Thoracic aorta (tissue), 2 donors: ENCODE data around the gene CYP4F12. TPM values are rescaled to one million over a fixed set of nuclear protein-coding genes. Genes with fewer than 3 reads are reported as not detected.
"Not testable (repeated sequence)": the region's sequence is repeated elsewhere in the genome, so short reads cannot be mapped to it uniquely, and the experiment has no call there.

Source experiments
- ATAC-seq: fragments of 150-250 bp; one replicate; pipeline ENCODE4 v1.8.0; 2017; ENCODE audit warnings: low read depth; ENCODE audit not compliant: insufficient number of reproducible peaks, low FRiP score
- DNase-seq: peaks from one replicate; pipeline ENCODE4 v3.0.0-alpha.2; 2020; ENCODE audit warnings: low spot score
- H3K27ac ChIP-seq, 2 donors: fragments of 200-600 bp; sonication (generic); 1 replicate in 1 of 2; 2 replicates in 1 of 2; pipeline ENCODE4 v1.5.1; 2016; ENCODE audit warnings: mild to moderate bottlenecking in 2 of 2, moderate library complexity in 2 of 2
- H3K27me3 ChIP-seq: fragments of 200-600 bp; sonication (generic); replicated peaks from 2 replicates; pipeline ENCODE4 v1.6.0; 2016; ENCODE audit warnings: mild to moderate bottlenecking; ENCODE audit not compliant: insufficient read depth
- H3K36me3 ChIP-seq: fragments of 200-600 bp; sonication (generic); one replicate; pipeline ENCODE4 v1.5.1; 2016
- H3K4me1 ChIP-seq, 2 donors: fragments of 200-600 bp; sonication (generic); 1 replicate in 1 of 2; 2 replicates in 1 of 2; pipeline versions ENCODE4 v1.5.1 to v1.6.0; 2016; ENCODE audit warnings: low read depth in 2 of 2, mild to moderate bottlenecking in 1 of 2; ENCODE audit not compliant: control insufficient read depth in 1 of 2
- H3K4me3 ChIP-seq: fragments of 200-600 bp; sonication (generic); 2 replicates; pipeline ENCODE4 v1.5.1; 2016; ENCODE audit warnings: mild to moderate bottlenecking
- H3K9me3 ChIP-seq: fragments of 200-600 bp; sonication (generic); 2 replicates; pipeline ENCODE4 v1.5.1; 2016
- total RNA-seq, 2 donors: library from RNA; depleted of rRNA; stranded (reverse); fragments of >200 nt; gene quantifications; one replicate each; pipeline versions ENCODE4 v1.1.0 to v1.2.3, GENCODE V29; 2016
- TF ChIP-seq, protein P1 (sequence below): fragments of 200-600 bp; sonication (generic); IDR thresholded peaks from one replicate; pipeline ENCODE4 v1.5.1; 2019; ENCODE audit warnings: antibody characterized with exemption

Gene CYP4F12
- total RNA-seq, 2 donors from 2014 or later = 4.6 to 4.7 TPM

DNA sequence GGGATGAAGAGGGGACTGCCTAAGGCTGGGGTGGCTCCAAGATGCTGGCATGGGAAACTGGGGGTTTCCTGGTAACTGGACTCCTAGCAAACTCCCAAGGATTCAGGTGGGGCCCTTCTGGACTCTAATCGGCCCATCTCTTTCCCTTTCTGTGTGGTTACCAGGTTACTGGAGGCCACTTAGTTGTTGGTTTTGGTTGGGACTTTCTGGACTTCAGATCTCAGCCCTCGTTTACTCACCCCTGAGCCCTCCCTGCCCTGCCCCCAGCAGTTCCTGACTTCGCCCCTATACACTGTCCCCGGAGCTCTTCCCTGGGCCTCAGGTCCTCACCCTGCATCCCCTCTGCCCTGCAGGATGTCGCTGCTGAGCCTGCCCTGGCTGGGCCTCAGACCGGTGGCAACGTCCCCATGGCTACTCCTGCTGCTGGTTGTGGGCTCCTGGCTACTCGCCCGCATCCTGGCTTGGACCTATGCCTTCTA lies 328 bp downstream of the CYP4F12 start:
- H3K9me3 ChIP-seq = no peaks in the 10 kb centered on the region
- ATAC-seq (no peak), DNase-seq (no peak)
- H3K4me1 ChIP-seq = peaks cover 0 to 14% of the 10 kb centered on the region in 2 donors
- TF ChIP-seq, protein P1, sequence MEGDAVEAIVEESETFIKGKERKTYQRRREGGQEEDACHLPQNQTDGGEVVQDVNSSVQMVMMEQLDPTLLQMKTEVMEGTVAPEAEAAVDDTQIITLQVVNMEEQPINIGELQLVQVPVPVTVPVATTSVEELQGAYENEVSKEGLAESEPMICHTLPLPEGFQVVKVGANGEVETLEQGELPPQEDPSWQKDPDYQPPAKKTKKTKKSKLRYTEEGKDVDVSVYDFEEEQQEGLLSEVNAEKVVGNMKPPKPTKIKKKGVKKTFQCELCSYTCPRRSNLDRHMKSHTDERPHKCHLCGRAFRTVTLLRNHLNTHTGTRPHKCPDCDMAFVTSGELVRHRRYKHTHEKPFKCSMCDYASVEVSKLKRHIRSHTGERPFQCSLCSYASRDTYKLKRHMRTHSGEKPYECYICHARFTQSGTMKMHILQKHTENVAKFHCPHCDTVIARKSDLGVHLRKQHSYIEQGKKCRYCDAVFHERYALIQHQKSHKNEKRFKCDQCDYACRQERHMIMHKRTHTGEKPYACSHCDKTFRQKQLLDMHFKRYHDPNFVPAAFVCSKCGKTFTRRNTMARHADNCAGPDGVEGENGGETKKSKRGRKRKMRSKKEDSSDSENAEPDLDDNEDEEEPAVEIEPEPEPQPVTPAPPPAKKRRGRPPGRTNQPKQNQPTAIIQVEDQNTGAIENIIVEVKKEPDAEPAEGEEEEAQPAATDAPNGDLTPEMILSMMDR = no peak
- H3K27me3 ChIP-seq = no peaks in the 10 kb centered on the region
- no peaks in the 10 kb centered on the region for H3K36me3 ChIP-seq
- H3K27ac ChIP-seq = no peak overlapping the region
- no peak overlapping the region for H3K4me3 ChIP-seq

GRCh38 chr19:15675560-15675959 lies 2.7 kb downstream of the CYP4F12 start:
- DNase-seq (no peak), ATAC-seq (no peak)
- no peak overlapping the region for H3K4me3 ChIP-seq
- TF ChIP-seq, protein P1 = no peak
- no peaks in the 10 kb centered on the region for H3K27me3 ChIP-seq
- H3K9me3 ChIP-seq = no peaks in the 10 kb centered on the region
- no peaks in the 10 kb centered on the region for H3K36me3 ChIP-seq
- H3K27ac ChIP-seq = no peak overlapping the region
- peaks cover 0 to 14% of the 10 kb centered on the region in 2 donors for H3K4me1 ChIP-seq

DNA sequence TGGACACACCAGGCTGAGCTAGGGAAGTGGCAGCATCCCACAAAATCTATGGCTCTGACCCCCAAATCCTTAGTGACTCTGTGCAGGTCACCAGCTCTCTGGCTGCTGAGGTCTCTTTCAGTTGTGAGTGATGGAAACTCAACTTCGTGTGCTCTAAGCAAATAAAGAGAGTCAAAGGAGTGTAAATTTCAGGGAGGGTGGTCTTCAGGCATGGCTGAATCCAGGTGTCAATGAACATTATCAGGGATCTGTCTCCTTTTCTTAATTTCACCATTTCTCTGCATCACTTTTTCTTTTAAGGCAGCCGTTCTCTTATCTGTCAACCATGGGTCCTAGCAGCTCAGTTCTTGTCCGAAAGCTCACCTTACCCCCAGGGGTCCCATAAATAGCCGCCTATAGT lies 6.2 kb downstream of the CYP4F12 start:
- no peaks in the 10 kb centered on the region for H3K27me3 ChIP-seq
- DNase-seq = no peak
- H3K9me3 ChIP-seq = no peaks in the 10 kb centered on the region
- H3K36me3 ChIP-seq = no peaks in the 10 kb centered on the region
- H3K27ac ChIP-seq = no peak overlapping the region
- ATAC-seq = no peak
- TF ChIP-seq, protein P1 = no peak
- H3K4me1 ChIP-seq = no peaks in the 10 kb centered on the region
- no peak overlapping the region for H3K4me3 ChIP-seq

DNA sequence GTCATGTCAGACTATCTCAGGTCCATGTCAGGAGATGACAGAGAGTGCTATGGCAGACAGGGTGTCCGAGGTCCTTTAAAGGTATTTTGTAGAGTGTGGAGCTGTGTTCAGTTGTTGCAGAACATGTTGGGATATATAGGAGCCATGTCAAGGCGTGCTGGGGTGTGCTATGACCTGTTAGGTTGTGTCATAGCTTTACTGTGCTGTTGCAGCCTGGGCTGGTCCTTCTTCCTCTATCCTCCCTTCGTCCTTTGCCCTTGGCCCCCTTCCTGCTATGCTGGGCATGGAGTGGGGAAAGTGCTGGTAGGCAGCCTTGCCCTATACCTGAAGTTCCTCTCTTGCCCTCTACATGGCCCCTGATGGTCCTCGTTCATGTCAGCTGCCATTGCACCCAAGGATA lies 7.0 kb downstream of the CYP4F12 start:
- H3K27ac ChIP-seq, H3K36me3 ChIP-seq, DNase-seq: not testable (repeated sequence)

DNA sequence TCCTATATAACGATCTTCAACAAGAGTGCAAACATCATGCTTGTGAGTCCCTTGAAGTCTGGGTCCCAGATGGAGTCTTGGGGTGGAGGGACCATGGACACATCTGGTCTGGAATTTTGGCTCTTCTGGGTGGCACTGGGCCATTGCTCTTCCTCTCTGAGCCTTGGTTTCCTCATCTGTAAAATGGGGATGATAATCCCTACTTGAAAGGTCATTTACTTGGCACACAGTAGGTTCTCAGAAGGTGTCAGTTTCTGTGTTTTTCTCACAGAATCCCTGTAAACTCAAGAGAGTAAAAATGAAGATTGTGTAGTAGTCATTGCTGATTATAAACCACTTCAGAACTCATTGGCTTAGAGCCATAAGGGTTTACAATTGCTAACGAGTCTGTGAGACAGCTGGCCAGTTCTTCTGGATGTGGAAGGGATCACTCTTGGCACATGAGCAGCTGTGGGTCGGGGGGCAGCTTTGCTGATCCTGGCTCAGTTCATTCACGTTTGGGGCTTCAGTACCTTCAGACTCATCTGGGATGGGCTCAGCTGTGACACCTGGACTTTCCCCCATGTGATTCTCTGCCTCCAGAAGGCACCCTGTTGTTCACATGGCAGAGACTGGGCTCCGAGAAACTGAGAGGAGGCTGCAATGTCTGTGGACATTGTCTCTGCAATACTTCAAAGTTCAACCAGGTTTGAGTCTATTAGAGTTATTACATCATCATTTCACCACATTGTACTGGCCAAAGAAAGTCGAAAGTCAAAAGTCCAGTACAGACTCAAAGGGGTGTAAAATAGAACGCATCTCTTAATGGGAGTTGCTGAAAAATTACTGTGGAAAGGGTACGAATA lies 7.8 kb downstream of the CYP4F12 start:
- Histone ChIP-seq H3K4me1 (no peaks in the 10 kb centered on the region), H3K27ac (no peak overlapping the region), H3K27me3 (no peaks in the 10 kb centered on the region), H3K9me3 (no peaks in the 10 kb centered on the region), H3K36me3 (no peaks in the 10 kb centered on the region), H3K4me3 (no peak overlapping the region)
- DNase-seq (no peak), ATAC-seq (no peak)
- TF ChIP-seq, protein P1 = no peak

More for the DNA sequence above, 7.0 kb downstream of the CYP4F12 start:
- H3K4me3 ChIP-seq, H3K4me1 ChIP-seq, H3K27me3 ChIP-seq, H3K9me3 ChIP-seq, ATAC-seq: not testable (repeated sequence)
